Mucosa of descending colon (tissue), 3 donors: ENCODE measurements around the gene OTOS. TPM values are rescaled to one million over a fixed set of nuclear protein-coding genes. Genes with fewer than 3 reads are reported as not detected.

Experiments
- ATAC-seq: fragments of 200-7000 bp; cut with Tn5 transposase; one replicate; pipeline ENCODE4 v1.9.1; 2020; ENCODE audit warnings: mild to moderate bottlenecking, moderate library complexity
- DNase-seq, 3 donors: peaks; one replicate each; pipeline ENCODE4 v3.0.0-alpha.2; 2020
- H3K36me3 ChIP-seq: fragments of 200-600 bp; one replicate; pipeline ENCODE4 v1.8.0; 2021; ENCODE audit warnings: low read depth, mild to moderate bottlenecking
- H3K4me1 ChIP-seq: fragments of 200-600 bp; one replicate; pipeline ENCODE4 v1.8.0; 2021; ENCODE audit warnings: low read depth, mild to moderate bottlenecking
- H3K4me3 ChIP-seq: fragments of 200-600 bp; one replicate; pipeline ENCODE4 v1.8.0; 2021; ENCODE audit warnings: mild to moderate bottlenecking
- H3K9me3 ChIP-seq: fragments of 200-600 bp; one replicate; pipeline ENCODE4 v1.8.0; 2021; ENCODE audit warnings: mild to moderate bottlenecking
- intact Hi-C, 2 donors: fragments of 100-400 bp; cut with DNase I in 1 of 2; cut with micrococcal nuclease in 1 of 2; formaldehyde crosslinking; loops; one replicate each; pipeline versions ENCODE4 v1.11.0 to v1.11.1; 2022; cut with DNase I, micrococcal nuclease
- total RNA-seq, 3 donors: library from RNA; stranded (reverse); fragmentation: NEBNext Ultra II Directional in 2 of 3; extraction: Animal tissue kit (Norgen Biotek cat#: 25700) in 2 of 3; gene quantifications; one replicate each; pipeline versions ENCODE4 v1.2.1 to v1.2.4, GENCODE V29; 2021 to 2023
- TF ChIP-seq, protein P1 (sequence below): fragments of 200-600 bp; IDR thresholded peaks from one replicate; pipeline ENCODE4 v1.8.0; 2022; ENCODE audit warnings: antibody characterized with exemption, mild to moderate bottlenecking
- donor health status: DM: no; HTN: no; CAD: no; lungs with moderate emphysema.
- donor health status: DM: no; HTN: no; CAD: no.
- donor health status: DM: no; HTN: yes; CAD: no.

OTOS gene
- total RNA-seq, 3 donors from 2014 or later = not detected

DNA sequence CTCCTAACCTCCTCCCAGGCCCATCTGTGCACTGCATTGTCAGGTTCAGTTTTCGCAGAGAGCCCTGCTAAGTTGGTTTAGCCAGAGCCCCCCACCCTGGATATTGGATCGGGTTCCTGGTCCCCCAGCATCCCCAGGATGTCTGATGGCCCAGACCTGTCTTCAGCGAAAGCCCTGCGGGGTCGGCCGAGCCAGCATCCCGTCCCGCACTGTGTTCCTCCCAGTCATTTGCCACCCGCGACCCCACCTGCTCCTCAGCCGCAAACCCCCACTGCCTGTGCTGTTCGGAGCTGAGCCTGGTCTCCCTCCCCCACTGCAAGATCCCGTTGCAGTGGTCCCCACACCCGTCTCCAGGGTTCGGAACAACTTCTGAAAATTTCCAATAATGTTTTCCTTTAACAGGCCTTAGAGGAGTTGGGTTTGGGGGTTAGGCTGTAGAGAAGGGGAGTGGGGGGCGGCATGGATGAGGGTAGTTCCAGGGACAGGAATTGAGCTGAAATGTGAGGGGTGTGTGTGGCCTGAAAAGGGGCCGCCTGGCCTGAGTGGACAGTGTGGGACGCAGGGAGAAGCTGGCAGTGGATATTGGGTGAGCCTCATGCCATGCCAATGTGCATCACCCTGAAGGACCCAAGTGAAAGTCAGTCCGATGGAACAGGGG is 2.7 kb downstream of the OTOS start:
- H3K9me3 ChIP-seq = no peaks in the 10 kb centered on the region
- ATAC-seq (no peak), DNase-seq (no peak)
- no peak overlapping the region for H3K4me3 ChIP-seq
- no peaks in the 10 kb centered on the region for H3K36me3 ChIP-seq
- H3K4me1 ChIP-seq = peaks cover 5% of the 10 kb centered on the region
- intact Hi-C loops = no loop called here
- TF ChIP-seq, protein P1, sequence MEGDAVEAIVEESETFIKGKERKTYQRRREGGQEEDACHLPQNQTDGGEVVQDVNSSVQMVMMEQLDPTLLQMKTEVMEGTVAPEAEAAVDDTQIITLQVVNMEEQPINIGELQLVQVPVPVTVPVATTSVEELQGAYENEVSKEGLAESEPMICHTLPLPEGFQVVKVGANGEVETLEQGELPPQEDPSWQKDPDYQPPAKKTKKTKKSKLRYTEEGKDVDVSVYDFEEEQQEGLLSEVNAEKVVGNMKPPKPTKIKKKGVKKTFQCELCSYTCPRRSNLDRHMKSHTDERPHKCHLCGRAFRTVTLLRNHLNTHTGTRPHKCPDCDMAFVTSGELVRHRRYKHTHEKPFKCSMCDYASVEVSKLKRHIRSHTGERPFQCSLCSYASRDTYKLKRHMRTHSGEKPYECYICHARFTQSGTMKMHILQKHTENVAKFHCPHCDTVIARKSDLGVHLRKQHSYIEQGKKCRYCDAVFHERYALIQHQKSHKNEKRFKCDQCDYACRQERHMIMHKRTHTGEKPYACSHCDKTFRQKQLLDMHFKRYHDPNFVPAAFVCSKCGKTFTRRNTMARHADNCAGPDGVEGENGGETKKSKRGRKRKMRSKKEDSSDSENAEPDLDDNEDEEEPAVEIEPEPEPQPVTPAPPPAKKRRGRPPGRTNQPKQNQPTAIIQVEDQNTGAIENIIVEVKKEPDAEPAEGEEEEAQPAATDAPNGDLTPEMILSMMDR = no peak

DNA sequence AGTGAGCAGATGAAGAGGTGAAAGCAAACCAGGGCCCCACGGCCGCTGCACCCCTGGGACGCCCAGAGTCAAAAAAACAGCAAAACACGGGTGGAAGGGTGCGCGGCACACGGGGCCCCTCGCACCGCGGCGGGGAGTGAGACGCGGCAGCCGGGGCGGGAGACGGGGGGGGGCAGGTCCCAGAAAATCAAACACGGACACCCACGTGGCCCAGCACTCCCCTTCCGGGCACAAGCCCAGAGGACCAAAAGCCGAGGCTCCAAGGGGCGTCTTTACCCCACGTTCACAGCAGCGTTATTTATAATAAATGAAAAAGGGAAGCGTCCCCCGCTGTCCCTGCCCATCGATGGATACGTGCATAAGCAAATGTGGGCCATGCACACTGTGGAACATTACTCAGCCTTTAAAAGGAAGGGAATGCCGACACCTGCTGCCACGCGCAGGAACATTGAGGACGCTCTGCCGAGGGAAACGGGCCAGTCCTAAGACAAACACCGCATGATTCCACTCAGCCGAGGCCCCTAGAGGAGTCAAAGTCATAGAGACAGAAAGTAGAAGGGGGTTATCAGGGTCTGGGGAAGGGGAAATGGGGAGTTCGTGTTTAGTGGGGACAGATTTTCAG is 3.7 kb downstream of the OTOS start:
- Histone ChIP-seq H3K4me1 (peaks cover 5% of the 10 kb centered on the region), H3K36me3 (no peaks in the 10 kb centered on the region), H3K9me3 (no peaks in the 10 kb centered on the region), H3K4me3 (peak overlapping the region; percentile 98)
- DNase-seq (peak in 1 of 3 donors; percentile 53), ATAC-seq (peak; percentile 35)
- TF ChIP-seq, protein P1 = no peak
- intact Hi-C loops = no loop called here

DNA sequence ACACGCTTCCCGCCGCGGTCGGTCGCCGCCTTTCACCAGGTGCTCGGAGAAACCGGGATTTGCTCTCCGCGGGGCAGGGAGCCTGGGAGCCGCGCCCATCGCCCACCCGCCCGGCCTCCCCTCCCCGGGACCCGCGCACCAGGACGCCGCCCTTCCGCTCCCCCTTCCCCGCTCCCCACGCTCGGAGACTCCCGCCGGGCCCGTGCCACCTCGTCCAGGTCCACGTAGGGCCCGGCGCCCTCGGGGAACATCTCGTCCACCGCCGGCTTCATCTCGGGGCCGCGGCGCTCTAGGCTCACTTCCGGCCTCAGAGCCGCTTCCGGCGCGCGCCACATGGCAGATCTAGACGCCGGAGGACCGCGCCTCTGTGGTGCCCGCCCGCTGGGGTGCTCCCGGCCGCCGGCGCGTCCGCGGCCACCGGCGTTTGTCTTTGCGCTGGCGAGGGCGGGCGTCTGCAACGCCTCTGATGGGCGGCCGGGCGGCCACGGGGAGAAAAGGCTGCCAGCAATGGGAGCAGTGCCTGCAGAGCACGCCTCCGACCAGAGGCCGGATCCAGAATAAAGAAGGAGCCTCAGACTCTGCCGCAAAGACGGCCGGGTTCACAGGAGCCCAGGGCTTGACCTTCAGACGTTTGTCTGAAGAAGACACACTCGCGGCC is 4.3 kb downstream of the OTOS start, which contains the start of gene COPS9:
COPS9 (minus strand) TSS at position 293 of the 658 bp plus-strand sequence; CDS start at position 272, 21 bp downstream.
- Histone ChIP-seq H3K36me3 (no peaks in the 10 kb centered on the region), H3K4me3 (peak within 1 kb of the TSS; percentile 98), H3K4me1 (peaks cover 5% of the 10 kb centered on the region), H3K9me3 (no peaks in the 10 kb centered on the region)
- ATAC-seq = peak; percentile 99
- TF ChIP-seq, protein P1 = no peak
- intact Hi-C loops = no loop called here
- peak; percentile 90 to 93 (median 90) for DNase-seq

DNA sequence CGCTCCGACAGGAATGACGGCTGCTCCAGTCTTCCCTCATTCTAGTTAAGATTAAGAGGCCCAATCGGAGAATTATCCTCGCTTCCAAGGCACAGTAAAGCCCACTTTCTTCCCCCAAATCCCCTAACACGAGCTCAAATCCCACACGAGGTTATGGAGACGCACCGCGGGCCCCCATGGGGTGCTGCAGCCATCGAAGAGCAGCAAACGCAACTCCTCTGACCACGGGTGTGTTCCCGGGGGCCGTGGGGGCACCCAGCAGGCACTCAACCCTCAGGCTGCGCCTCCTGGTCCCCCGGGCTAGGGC is 4.8 kb downstream of the OTOS start:
- peak overlapping the region; percentile 98 for H3K4me3 ChIP-seq
- no peak for DNase-seq
- no peaks in the 10 kb centered on the region for H3K36me3 ChIP-seq
- TF ChIP-seq, protein P1 = no peak
- H3K9me3 ChIP-seq = no peaks in the 10 kb centered on the region
- peaks cover 5% of the 10 kb centered on the region for H3K4me1 ChIP-seq
- intact Hi-C loops = no loop called here
- ATAC-seq = peak; percentile 16

DNA sequence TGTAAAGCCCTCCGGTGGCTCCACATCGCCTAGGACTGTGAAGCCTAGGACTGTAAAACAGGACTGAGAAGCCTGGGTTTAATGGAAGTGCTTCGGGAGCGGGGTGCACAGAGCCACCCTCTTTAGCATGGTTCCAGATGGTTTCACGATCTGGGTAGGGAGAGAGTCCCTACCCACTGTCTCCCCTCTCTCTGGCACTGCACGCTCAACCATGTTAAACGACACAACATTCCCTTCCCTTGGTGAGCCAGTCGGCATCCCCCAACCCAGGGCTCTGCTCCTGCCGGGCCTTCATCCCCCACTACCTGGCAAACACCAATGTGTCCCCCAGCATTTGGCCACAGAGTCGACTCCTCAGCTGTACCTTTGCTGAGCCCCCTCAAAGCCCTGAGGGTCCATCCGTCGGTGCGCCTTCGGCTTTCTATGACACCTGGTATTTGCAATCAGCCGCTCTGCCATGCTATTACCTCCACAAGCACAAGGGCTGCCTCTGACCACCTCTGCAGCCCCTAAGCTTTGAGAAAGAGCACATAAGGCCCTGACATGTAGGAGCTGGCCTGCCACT is 5.4 kb downstream of the OTOS start:
- TF ChIP-seq, protein P1 = no peak
- H3K36me3 ChIP-seq = no peaks in the 10 kb centered on the region
- H3K4me1 ChIP-seq = peaks cover 5% of the 10 kb centered on the region
- H3K4me3 ChIP-seq = no peak overlapping the region
- H3K9me3 ChIP-seq = no peaks in the 10 kb centered on the region
- ATAC-seq (no peak), DNase-seq (no peak)
- intact Hi-C loops = no loop called here
